Muscle of leg (tissue), 9 donors: ENCODE measurements around the gene PTPMT1. TPM values are rescaled to one million over a fixed set of nuclear protein-coding genes. Genes with fewer than 3 reads are reported as not detected.

Experiments
- polyA plus RNA-seq, 8 donors: library from polyadenylated mRNA; unstranded; fragments of 120-200 nt; gene quantifications; one replicate each; pipeline versions ENCODE4 v1.2.1 to v1.2.3, GENCODE V29; 2013; ENCODE audit warnings: inconsistent platforms in 1 of 8, low replicate concordance in 1 of 8; ENCODE audit not compliant: insufficient read length in 8 of 8, insufficient read depth in 1 of 8
- total RNA-seq: library from RNA; stranded (reverse); fragments of 120-200 nt; gene quantifications from one replicate; pipeline ENCODE4 v1.2.4, GENCODE V29; 2013

The PTPMT1 gene
- total and polyA plus RNA-seq, 9 donors, result 26.0 to 36.1 (median 28.4) TPM

Other genes with a start within 250 kb of the PTPMT1 start
- 0.13 TPM for gene MYBPC3, start 212.9 kb upstream of the PTPMT1 start, total RNA-seq
- gene MYBPC3, start 212.9 kb upstream of the PTPMT1 start, polyA plus RNA-seq, result 1 to 10 TPM in 1 of 8 donors, under 1 TPM in 7; 0.06 to 1.1 (median 0.30) TPM
- 3.6 TPM for gene SPI1, start 187.1 kb upstream of the PTPMT1 start, total RNA-seq
- 1 to 10 TPM; 5.6 to 8.2 (median 6.0) TPM for gene SPI1, start 187.1 kb upstream of the PTPMT1 start, polyA plus RNA-seq
- 37.7 TPM for gene SLC39A13, start 157.0 kb upstream of the PTPMT1 start, total RNA-seq
- 10 to 100 TPM; 36.2 to 46.5 (median 42.5) TPM for gene SLC39A13, start 157.0 kb upstream of the PTPMT1 start, polyA plus RNA-seq
- 99.1 TPM for gene PSMC3, start 139.2 kb upstream of the PTPMT1 start, total RNA-seq
- gene PSMC3, start 139.2 kb upstream of the PTPMT1 start, polyA plus RNA-seq, result 100 to 1,000 TPM; 125 to 159 (median 136) TPM
- gene RAPSN, start 116.5 kb upstream of the PTPMT1 start, total RNA-seq, result 57.9 TPM
- 100 to 1,000 TPM in 3 of 8 donors, 10 to 100 TPM in 5; 89.9 to 113 (median 99.4) TPM for gene RAPSN, start 116.5 kb upstream of the PTPMT1 start, polyA plus RNA-seq
- gene CELF1, start 12.5 kb upstream of the PTPMT1 start, total RNA-seq, result 58.0 TPM
- 10 to 100 TPM; 46.9 to 74.3 (median 60.7) TPM for gene CELF1, start 12.5 kb upstream of the PTPMT1 start, polyA plus RNA-seq
- gene KBTBD4, start 13.4 kb downstream of the PTPMT1 start, total RNA-seq, result 16.0 TPM
- gene KBTBD4, start 13.4 kb downstream of the PTPMT1 start, polyA plus RNA-seq, result 10 to 100 TPM; 11.8 to 16.5 (median 15.1) TPM
- 97.4 TPM for gene NDUFS3, start 13.5 kb downstream of the PTPMT1 start, total RNA-seq
- gene NDUFS3, start 13.5 kb downstream of the PTPMT1 start, polyA plus RNA-seq, result 100 to 1,000 TPM in 2 of 8 donors, 10 to 100 TPM in 6; 90.9 to 103 (median 96.0) TPM
- 2.9 TPM for gene FAM180B, start 21.1 kb downstream of the PTPMT1 start, total RNA-seq
- gene FAM180B, start 21.1 kb downstream of the PTPMT1 start, polyA plus RNA-seq, result 1 to 10 TPM; 1.9 to 5.7 (median 3.8) TPM
- 11.3 TPM for gene C1QTNF4, start 28.8 kb downstream of the PTPMT1 start, total RNA-seq
- 10 to 100 TPM in 5 of 8 donors, 1 to 10 TPM in 3; 8.4 to 16.8 (median 10.2) TPM for gene C1QTNF4, start 28.8 kb downstream of the PTPMT1 start, polyA plus RNA-seq
- 51.1 TPM for gene MTCH2, start 77.0 kb downstream of the PTPMT1 start, total RNA-seq
- 10 to 100 TPM; 67.6 to 83.9 (median 71.7) TPM for gene MTCH2, start 77.0 kb downstream of the PTPMT1 start, polyA plus RNA-seq
- 0.44 TPM for gene AGBL2, start 149.8 kb downstream of the PTPMT1 start, total RNA-seq
- 1 to 10 TPM in 4 of 8 donors, under 1 TPM in 4; 0.43 to 1.6 (median 0.99) TPM for gene AGBL2, start 149.8 kb downstream of the PTPMT1 start, polyA plus RNA-seq
- 63.4 TPM for gene FNBP4, start 201.7 kb downstream of the PTPMT1 start, total RNA-seq
- 100 to 1,000 TPM in 1 of 8 donors, 10 to 100 TPM in 7; 59.4 to 116 (median 77.9) TPM for gene FNBP4, start 201.7 kb downstream of the PTPMT1 start, polyA plus RNA-seq